B cell (primary cell): ENCODE results near the gene CPLX3. TPM values are rescaled to one million over a fixed set of nuclear protein-coding genes. Genes with fewer than 3 reads are reported as not detected.

ENCODE experiments used
- ATAC-seq: fragments of 200-7000 bp; cut with Tn5 transposase; one replicate; pipeline ENCODE4 v1.10.0; 2021; ENCODE audit warnings: low read depth, mild to moderate bottlenecking, moderate number of reproducible peaks, moderate library complexity
- CTCF ChIA-PET: fragments of 350-600 bp; sonication (Branson Sonifier 250); formaldehyde crosslinking; loops from one replicate; lab custom pipeline; 2021; ENCODE audit warnings: antibody characterized with exemption, inconsistent platforms; lab: Charles Lee
- POLR2A ChIA-PET: fragments of 350-600 bp; sonication (Branson Sonifier 250); formaldehyde crosslinking; loops from one replicate; lab custom pipeline; 2021; ENCODE audit warnings: antibody characterized with exemption; lab: Charles Lee
- DNase-seq: peaks from one replicate; pipeline ENCODE4 v3.0.0; 2013
- H2AFZ ChIP-seq: 2 replicates; pipeline ENCODE4 v1.6.1; 2012; ENCODE audit warnings: mild to moderate bottlenecking, low read depth, low read length; ENCODE audit not compliant: insufficient read depth, poor library complexity, severe bottlenecking
- H3K27ac ChIP-seq, 2 donors: 1 replicate in 1 of 2; 2 replicates in 1 of 2; pipeline ENCODE4 v1.5.1; 2012 to 2013; ENCODE audit warnings: low read length in 2 of 2, mild to moderate bottlenecking in 2 of 2, moderate library complexity in 1 of 2
- H3K27me3 ChIP-seq, 4 experiments: fragments of 200-600 bp in 1 of 4; sonication (generic) in 1 of 4; replicated peaks in 1 of 4; 1 replicate in 2 of 4; 2 replicates in 2 of 4; pipeline versions ENCODE4 v1.6.1 to v1.7.0; 2013 to 2016; ENCODE audit warnings: low read length in 3 of 4, mild to moderate bottlenecking in 2 of 4, mixed read lengths in 1 of 4, moderate library complexity in 1 of 4; ENCODE audit not compliant: insufficient read depth in 4 of 4, control insufficient read depth in 3 of 4; ENCODE audit errors: control extremely low read depth in 1 of 4
- H3K36me3 ChIP-seq, 2 experiments: replicated peaks in 1 of 2; 1 replicate in 1 of 2; 2 replicates in 1 of 2; pipeline versions ENCODE4 v1.6.1 to v1.7.1; 2013; ENCODE audit warnings: low read length in 1 of 2; ENCODE audit not compliant: insufficient read depth in 2 of 2, control insufficient read depth in 1 of 2; ENCODE audit errors: control extremely low read depth in 1 of 2, extremely low read depth in 1 of 2
- H3K4me1 ChIP-seq, 2 donors: fragments of 200-600 bp in 1 of 2; sonication (generic) in 1 of 2; 1 replicate in 1 of 2; 2 replicates in 1 of 2; pipeline versions ENCODE4 v1.5.1 to v1.6.1; 2013 to 2017; ENCODE audit warnings: low read length in 2 of 2; ENCODE audit not compliant: control insufficient read depth in 2 of 2, insufficient read depth in 2 of 2
- H3K4me2 ChIP-seq: replicated peaks from 2 replicates; pipeline ENCODE3; 2012; ENCODE audit warnings: mild to moderate bottlenecking, low read depth, low read length; ENCODE audit not compliant: poor library complexity, severe bottlenecking
- H3K4me3 ChIP-seq, 5 experiments: fragments of 200-600 bp in 1 of 5; sonication (generic) in 1 of 5; 1 replicate in 3 of 5; 2 replicates in 2 of 5; pipeline versions ENCODE4 v1.5.1 to v1.7.0; 2011 to 2016; ENCODE audit warnings: low read length in 4 of 5, mild to moderate bottlenecking in 4 of 5, low read depth in 2 of 5, control low read depth in 1 of 5, moderate library complexity in 1 of 5; ENCODE audit not compliant: insufficient read depth in 1 of 5; ENCODE audit errors: control extremely low read depth in 1 of 5, extremely low read depth in 1 of 5
- H3K79me2 ChIP-seq: fragments of 200-600 bp; sonication (generic); one replicate; pipeline ENCODE4 v1.6.0; 2016; ENCODE audit warnings: low read length; ENCODE audit not compliant: control insufficient read depth, insufficient read depth
- H3K9ac ChIP-seq: fragments of 200-600 bp; sonication (generic); 2 replicates; pipeline ENCODE4 v1.6.1; 2017; ENCODE audit warnings: mild to moderate bottlenecking, low read length, moderate library complexity
- H3K9me3 ChIP-seq, 3 donors: one replicate each; pipeline versions ENCODE4 v1.6.1 to v1.7.1; 2013; ENCODE audit warnings: low read length in 2 of 3; ENCODE audit not compliant: control insufficient read depth in 2 of 3, insufficient read depth in 1 of 3; ENCODE audit errors: control extremely low read depth in 1 of 3
- H4K20me1 ChIP-seq: 2 replicates; pipeline ENCODE4 v1.6.0; 2012; ENCODE audit warnings: mild to moderate bottlenecking, low read length; ENCODE audit not compliant: insufficient read depth, control insufficient read depth, poor library complexity, severe bottlenecking
- H3K27ac Mint-ChIP-seq: one replicate; pipeline ENCODE4 v1.8.0; 2021; ENCODE audit warnings: mixed read lengths
- H3K27me3 Mint-ChIP-seq: one replicate; pipeline ENCODE4 v1.8.0; 2021; ENCODE audit warnings: mixed read lengths
- H3K4me1 Mint-ChIP-seq: one replicate; pipeline ENCODE4 v1.8.0; 2021; ENCODE audit warnings: mixed read lengths
- H3K4me3 Mint-ChIP-seq: one replicate; pipeline ENCODE4 v1.8.0; 2021; ENCODE audit warnings: mixed read lengths
- H3K9me3 Mint-ChIP-seq: one replicate; pipeline ENCODE4 v1.8.0; 2022; ENCODE audit warnings: mixed read lengths; ENCODE audit not compliant: insufficient read depth
- CTCF ChIP-seq: fragments of 200-600 bp; IDR thresholded peaks from one replicate; pipeline ENCODE4 v1.8.0; 2022; ENCODE audit warnings: antibody characterized with exemption, mild to moderate bottlenecking
- EZH2 ChIP-seq: IDR thresholded peaks from 2 replicates; pipeline ENCODE4 v1.6.1; 2012; ENCODE audit warnings: borderline replicate concordance, low read depth, mild to moderate bottlenecking, moderate library complexity, low read length; ENCODE audit not compliant: insufficient read depth, poor library complexity, severe bottlenecking
- WGBS: methylation state at CpG from one replicate; pipeline ENCODE4 v1.1.5; 2013; ENCODE audit warnings: missing lambda C conversion rate; ENCODE audit not compliant: insufficient coverage; 5-methylcytosine and 5-hydroxymethylcytosine counted together
- intact Hi-C: fragments of 100-400 bp; cut with micrococcal nuclease; formaldehyde crosslinking; loops from one replicate; pipeline ENCODE4 v1.10.0; 2022
- polyA plus RNA-seq: library from polyadenylated mRNA; depleted of rRNA; stranded (reverse); fragments of >200 nt; gene quantifications from 2 replicates; pipeline ENCODE4 v1.2.3, GENCODE V29; 2012
- total RNA-seq, 2 donors: library from RNA; stranded (reverse); fragments of 120-200 nt in 1 of 2; gene quantifications; 1 replicate in 1 of 2; 2 replicates in 1 of 2; pipeline versions ENCODE4 v1.2.3 to v1.2.4, GENCODE V29; 2013 to 2022

The CPLX3 gene
- total and polyA plus RNA-seq, 2 donors (not counting 1 experiment from before 2014, with no cell fraction given): 0.60 TPM; not detected in 1

DNA sequence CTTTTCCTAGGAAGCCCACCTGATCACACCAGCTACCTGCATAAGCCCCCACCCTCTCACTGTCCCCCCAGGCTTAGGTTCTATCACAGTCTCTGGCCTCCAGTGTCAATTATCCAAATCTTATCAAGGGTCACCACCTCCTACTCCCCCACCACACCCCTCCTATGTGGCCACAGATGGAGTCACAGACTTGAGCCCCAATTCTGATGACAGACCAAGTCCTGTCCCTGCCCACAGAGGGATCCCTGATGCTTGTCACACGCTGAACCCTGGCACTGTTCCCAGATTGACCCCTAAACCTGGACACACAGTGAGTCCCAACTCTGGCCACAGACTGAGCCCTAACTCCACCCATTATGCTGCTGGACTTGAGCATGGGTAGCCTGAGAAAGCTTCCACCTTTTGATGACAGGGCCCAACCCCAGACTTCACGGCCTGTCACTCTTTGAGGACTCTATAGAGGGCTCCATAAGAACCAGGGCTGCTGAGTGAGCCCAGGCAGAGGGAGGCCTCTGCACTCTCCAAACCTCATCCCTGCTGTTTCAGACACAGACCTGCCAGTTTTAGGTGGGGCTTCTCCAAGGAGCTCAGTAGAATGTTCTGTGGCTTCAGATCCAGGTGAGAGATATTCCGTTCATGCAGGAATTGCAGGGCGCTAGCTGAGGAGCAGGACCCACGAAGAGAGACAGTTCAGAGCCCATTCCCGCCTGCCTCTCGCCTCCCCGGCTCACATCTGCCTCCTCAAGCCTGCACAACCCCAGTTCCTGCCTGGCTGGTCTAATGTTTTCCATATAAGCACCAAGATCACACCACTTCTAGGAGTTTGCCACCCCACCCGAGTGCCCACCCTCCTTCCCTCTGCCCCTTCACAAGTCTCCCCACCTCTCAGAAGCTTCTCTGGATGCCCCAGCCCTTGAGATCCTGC lies 14.7 kb downstream of the CPLX3 start:
- Histone ChIP-seq H3K36me3 (peaks cover 0 to 17% of the 10 kb centered on the region in 2 experiments), H3K9me3 (no peaks in the 10 kb centered on the region), H3K27me3 (no peaks in the 10 kb centered on the region), H3K4me2 (no peak overlapping the region), H3K9ac (no peak overlapping the region), H3K4me3 (no peak overlapping the region), H3K79me2 (peaks cover 7% of the 10 kb centered on the region), H2AFZ (no peak overlapping the region), H3K27ac (no peak overlapping the region), H3K4me1 (peaks cover 26 to 40% of the 10 kb centered on the region in 2 donors), H4K20me1 (no peaks in the 10 kb centered on the region)
- DNase-seq (no peak), ATAC-seq (no peak)
- peaks cover 37% of the 10 kb centered on the region for H3K4me1 Mint-ChIP-seq
- 91% methylated on average over 9 of the region's 9 CpGs for WGBS
- ChIA-PET POLR2A (interaction anchor here (0.6 to 1.1 kb wide), 2 partner anchors 49 to 300 kb away, joined by 3 read pairs; partner anchors contain the start of gene MPI), CTCF (interaction anchor here (0.6 to 10.2 kb wide), 9 partner anchors 20 to 231 kb away, joined by 3 to 98 read pairs (median 3); partner anchors contain the start of gene SCAMP2)
- no peaks in the 10 kb centered on the region for H3K9me3 Mint-ChIP-seq
- peak overlapping the region; percentile 41 for H3K27ac Mint-ChIP-seq
- intact Hi-C loops: loop anchor here (5.0 kb wide), 1 partner anchor 54 kb away; no protein-coding TSS in a partner anchor
- TF ChIP-seq EZH2 (no peak), CTCF (no peak)
- H3K27me3 Mint-ChIP-seq: no peaks in the 10 kb centered on the region
- peak overlapping the region; percentile 91 for H3K4me3 Mint-ChIP-seq
